ENCODE results near the gene PTER.

DNA sequence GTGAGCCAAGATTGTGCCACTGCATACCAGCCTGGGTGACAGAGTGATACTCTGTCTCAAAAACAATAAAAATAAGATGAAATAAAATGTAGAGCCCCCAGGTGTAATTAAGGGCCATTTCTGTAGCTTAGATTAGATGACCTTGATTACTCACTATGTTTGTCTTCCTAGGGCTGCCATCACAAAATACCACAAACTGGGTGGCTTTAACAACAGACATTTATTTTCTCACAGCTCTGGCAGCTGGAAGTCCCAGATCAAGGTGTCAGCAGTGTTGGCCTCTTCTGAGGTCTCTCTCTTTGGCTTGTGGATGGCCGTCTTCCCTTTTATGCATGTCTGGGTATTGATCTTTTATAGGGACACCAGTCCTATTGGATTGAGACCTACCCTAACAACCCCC, 6.1 kb downstream of the PTER start:
- TF ChIP-seq TCF7L2 (IDR thresholded peaks at IDR 0.05; ENCODE audit: low read depth, low read length) (no peak), KDM5B (IDR thresholded peaks at IDR 0.05; ENCODE audit: insufficient replicate concordance, low read depth, low read length) (no peak), FOXM1 (IDR thresholded peaks at IDR 0.05; ENCODE audit: low read depth) (no peak), FOXM1 (CRISPR knock-in tag; IDR thresholded peaks at IDR 0.05; ENCODE audit: low read depth) (no peak), SETDB1 (IDR thresholded peaks at IDR 0.05; ENCODE audit: low read length) (no peak), IRF1 (CRISPR knock-in tag; IDR thresholded peaks at IDR 0.05; ENCODE audit: borderline replicate concordance) (no peak), THRA (IDR thresholded peaks at IDR 0.05) (no peak), TAF15 (IDR thresholded peaks at IDR 0.05; ENCODE audit: low read depth, low read length) (no peak)
- TF ChIP-seq, protein P1, sequence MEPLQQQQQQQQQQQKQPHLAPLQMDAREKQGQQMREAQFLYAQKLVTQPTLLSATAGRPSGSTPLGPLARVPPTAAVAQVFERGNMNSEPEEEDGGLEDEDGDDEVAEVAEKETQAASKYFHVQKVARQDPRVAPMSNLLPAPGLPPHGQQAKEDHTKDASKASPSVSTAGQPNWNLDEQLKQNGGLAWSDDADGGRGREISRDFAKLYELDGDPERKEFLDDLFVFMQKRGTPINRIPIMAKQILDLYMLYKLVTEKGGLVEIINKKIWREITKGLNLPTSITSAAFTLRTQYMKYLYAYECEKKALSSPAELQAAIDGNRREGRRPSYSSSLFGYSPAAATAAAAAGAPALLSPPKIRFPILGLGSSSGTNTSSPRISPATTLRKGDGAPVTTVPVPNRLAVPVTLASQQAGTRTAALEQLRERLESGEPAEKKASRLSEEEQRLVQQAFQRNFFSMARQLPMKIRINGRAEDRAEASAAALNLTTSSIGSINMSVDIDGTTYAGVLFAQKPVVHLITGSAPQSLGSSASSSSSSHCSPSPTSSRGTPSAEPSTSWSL (CRISPR knock-in tag; IDR thresholded peaks at IDR 0.05; ENCODE audit: borderline replicate concordance), result no peak

All from K562 (cell line).